Measurements from ENCODE around the gene ZNF892.
"Not testable (repeated sequence)": the region's sequence is repeated elsewhere in the genome, so short reads cannot be mapped to it uniquely, and the experiment has no call there.

The ZNF892 gene

GRCh38 chr2:95192956-95193355, 14.4 kb upstream of the ZNF892 start:
- not testable (repeated sequence) for H3K4me3 ChIP-seq (replicated peaks; ENCODE audit: low read depth, low read length)
- TF ChIP-seq CTCF (IDR thresholded peaks at IDR 0.05; ENCODE audit: low read length, missing control alignments) = peak; percentile 42
- peak; percentile 17 for DNase-seq (ENCODE audit: low read depth)

DNA sequence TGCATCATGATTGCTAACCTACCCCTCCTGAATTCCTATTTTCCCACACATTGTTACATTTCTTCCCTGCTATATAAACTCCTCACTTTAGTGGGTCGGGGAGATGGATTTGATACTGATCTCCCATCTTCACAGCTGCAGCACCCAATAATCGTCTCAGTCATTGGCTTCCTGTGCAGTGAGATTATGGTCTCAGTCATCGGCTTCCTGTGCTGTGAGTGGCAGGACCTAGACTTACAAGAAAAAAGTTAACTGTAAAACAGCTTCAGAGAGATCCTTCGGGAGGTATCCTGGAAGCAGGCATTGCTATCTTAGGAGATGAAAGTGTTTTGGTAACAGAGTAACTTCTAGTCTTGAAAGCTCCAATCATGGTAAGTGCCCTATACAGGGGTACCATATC, 3.4 kb upstream of the ZNF892 start:
- H3K4me3 ChIP-seq (replicated peaks; ENCODE audit: low read depth, low read length) = no peak overlapping the region
- no peak for TF ChIP-seq CTCF (IDR thresholded peaks at IDR 0.05; ENCODE audit: low read length, missing control alignments)
- DNase-seq (ENCODE audit: low read depth) = no peak

GRCh38 chr2:95204396-95204795, 2.9 kb upstream of the ZNF892 start:
- no peak for DNase-seq (ENCODE audit: low read depth)
- no peak overlapping the region for H3K4me3 ChIP-seq (replicated peaks; ENCODE audit: low read depth, low read length)
- TF ChIP-seq CTCF (IDR thresholded peaks at IDR 0.05; ENCODE audit: low read length, missing control alignments) = no peak

- no peak overlapping the region for H3K4me3 ChIP-seq (replicated peaks; ENCODE audit: low read depth, low read length)
- DNase-seq (ENCODE audit: low read depth) = no peak
- no peak for TF ChIP-seq CTCF (IDR thresholded peaks at IDR 0.05; ENCODE audit: low read length, missing control alignments)
Observed at GRCh38 chr2:95206096-95206495, 1.2 kb upstream of the ZNF892 start.

- H3K4me3 ChIP-seq (replicated peaks; ENCODE audit: low read depth, low read length) = peak overlapping the region; percentile 76
- TF ChIP-seq CTCF (IDR thresholded peaks at IDR 0.05; ENCODE audit: low read length, missing control alignments) = no peak
- peak; percentile 9 for DNase-seq (ENCODE audit: low read depth)
Observed at GRCh38 chr2:95208106-95208505, 785 bp downstream of the ZNF892 start.

- TF ChIP-seq CTCF (IDR thresholded peaks at IDR 0.05; ENCODE audit: low read length, missing control alignments) = no peak
- no peak for DNase-seq (ENCODE audit: low read depth)
Observed at GRCh38 chr2:95215018-95215612, 7.8 kb downstream of the ZNF892 start.

DNA sequence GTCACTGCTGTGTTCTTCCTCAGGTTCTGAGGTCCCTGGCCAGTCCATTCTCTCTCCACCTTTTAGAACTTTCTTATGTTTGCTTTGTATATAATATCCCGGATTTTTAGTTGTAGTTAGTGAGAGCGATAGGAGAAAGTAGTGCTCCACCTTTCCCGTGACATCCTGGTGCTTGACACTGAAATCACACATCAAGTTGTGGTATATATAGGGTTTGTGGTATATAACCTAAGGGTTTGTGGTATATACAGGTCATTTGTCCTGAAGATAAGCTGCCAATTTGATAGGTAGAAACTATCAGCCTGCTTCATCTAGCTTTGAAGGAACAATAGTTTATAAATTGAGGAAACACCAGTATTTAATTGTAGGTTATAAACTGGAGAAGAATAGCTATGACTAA, 13.1 kb downstream of the ZNF892 start:
- no peak for DNase-seq (ENCODE audit: low read depth)
- no peak overlapping the region for H3K4me3 ChIP-seq (replicated peaks; ENCODE audit: low read depth, low read length)
- no peak for TF ChIP-seq CTCF (IDR thresholded peaks at IDR 0.05; ENCODE audit: low read length, missing control alignments)

More at GRCh38 chr2:95215018-95215612, 7.8 kb downstream of the ZNF892 start:
- no peak overlapping the region for H3K4me3 ChIP-seq (replicated peaks; ENCODE audit: low read depth, low read length)

Data from fibroblast of pulmonary artery (primary cell).